SK-N-SH treated with all-trans-retinoic acid at 6 μM for 48 hours (cell line): Measurements from ENCODE around the gene SNX10.

Experiments used
- ATAC-seq: fragments of 200-7000 bp; cut with Tn5 transposase; 3 replicates; pipeline ENCODE4 v1.9.1; 2020; ENCODE audit warnings: mild to moderate bottlenecking, moderate library complexity
- ARNTL ChIP-seq: fragments of 450-650 bp; formaldehyde crosslinking; IDR thresholded peaks from 2 replicates; pipeline ENCODE4 v1.5.0; 2020; ENCODE audit warnings: low read depth, mild to moderate bottlenecking, moderate library complexity, borderline replicate concordance
- BACH2 ChIP-seq: fragments of 250-450 bp; sonication (Bioruptor Pico); IDR thresholded peaks from 2 replicates; pipeline ENCODE4 v1.9.0; 2021; ENCODE audit warnings: mild to moderate bottlenecking, borderline replicate concordance
- CSDC2 ChIP-seq: fragments of 250-450 bp; sonication (Bioruptor Pico); IDR thresholded peaks from 2 replicates; pipeline ENCODE4 v1.5.0; 2020; ENCODE audit warnings: mild to moderate bottlenecking, moderate library complexity
- ESRRG ChIP-seq: fragments of 250-450 bp; sonication (Bioruptor Pico); IDR thresholded peaks from 2 replicates; pipeline ENCODE4 v1.6.1; 2021; ENCODE audit warnings: mild to moderate bottlenecking
- GLIS3 ChIP-seq: fragments of 250-450 bp; sonication (Bioruptor Pico); IDR thresholded peaks from 2 replicates; pipeline ENCODE4 v1.5.0; 2020; ENCODE audit warnings: mild to moderate bottlenecking, moderate library complexity
- ISL1 ChIP-seq: fragments of 250-450 bp; sonication (Bioruptor Pico); IDR thresholded peaks from 2 replicates; pipeline ENCODE4 v2.1.2; 2022; ENCODE audit warnings: mild to moderate bottlenecking, moderate library complexity
- OSR1 ChIP-seq: fragments of 250-450 bp; sonication (Bioruptor Pico); IDR thresholded peaks from 2 replicates; pipeline ENCODE4 v1.8.0; 2022; ENCODE audit warnings: moderate library complexity, mild to moderate bottlenecking, inconsistent platforms
- PPARA ChIP-seq: fragments of 250-450 bp; sonication (Bioruptor Pico); IDR thresholded peaks from 2 replicates; pipeline ENCODE4 v1.5.0; 2020; ENCODE audit warnings: mild to moderate bottlenecking, borderline replicate concordance
- RARB ChIP-seq: fragments of 250-450 bp; sonication (Bioruptor Pico); IDR thresholded peaks from 2 replicates; pipeline ENCODE4 v1.8.0; 2021; ENCODE audit warnings: mild to moderate bottlenecking, moderate library complexity
- SNAI2 ChIP-seq: fragments of 250-450 bp; sonication (Bioruptor Pico); IDR thresholded peaks from 2 replicates; pipeline ENCODE4 v1.5.0; 2020; ENCODE audit warnings: mild to moderate bottlenecking, moderate library complexity
- TCF4 ChIP-seq: fragments of 250-450 bp; sonication (Bioruptor Pico); IDR thresholded peaks from 2 replicates; pipeline ENCODE4 v1.8.0; 2021; ENCODE audit warnings: mild to moderate bottlenecking, moderate library complexity, borderline replicate concordance
- TOX ChIP-seq: fragments of 250-450 bp; sonication (Bioruptor Pico); IDR thresholded peaks from 2 replicates; pipeline ENCODE4 v1.8.0; 2021; ENCODE audit warnings: mild to moderate bottlenecking, moderate library complexity, borderline replicate concordance
- ZC3H10 ChIP-seq: fragments of 250-450 bp; sonication (Bioruptor Pico); IDR thresholded peaks from 2 replicates; pipeline ENCODE4 v1.5.1; 2021; ENCODE audit warnings: mild to moderate bottlenecking, moderate library complexity
- ZFP3 ChIP-seq: fragments of 250-450 bp; sonication (Bioruptor Pico); IDR thresholded peaks from 2 replicates; pipeline ENCODE4 v1.5.0; 2020; ENCODE audit warnings: mild to moderate bottlenecking, moderate library complexity
- ZFP30 ChIP-seq: fragments of 450-650 bp; formaldehyde crosslinking; IDR thresholded peaks from 2 replicates; pipeline ENCODE4 v1.5.0; 2022; ENCODE audit warnings: mild to moderate bottlenecking, moderate library complexity
- ZNF565 ChIP-seq: fragments of 450-650 bp; formaldehyde crosslinking; conservative IDR thresholded peaks from 2 replicates; pipeline ENCODE4 v1.5.0; 2020; ENCODE audit warnings: low read depth, mild to moderate bottlenecking, moderate library complexity
- ZNF70 ChIP-seq: fragments of 450-650 bp; formaldehyde crosslinking; IDR thresholded peaks from 2 replicates; pipeline ENCODE4 v1.5.0; 2020; ENCODE audit warnings: mild to moderate bottlenecking, moderate library complexity
- ZNF8 ChIP-seq: fragments of 450-650 bp; formaldehyde crosslinking; IDR thresholded peaks from 2 replicates; pipeline ENCODE4 v1.5.0; 2020; ENCODE audit warnings: mild to moderate bottlenecking, moderate library complexity
- TF ChIP-seq, protein P1 (sequence below): fragments of 250-450 bp; sonication (Bioruptor Pico); IDR thresholded peaks from 2 replicates; pipeline ENCODE4 v1.5.0; 2020; ENCODE audit warnings: mild to moderate bottlenecking, moderate library complexity
- TF ChIP-seq, protein P2 (sequence below): fragments of 250-450 bp; sonication (Bioruptor Pico); IDR thresholded peaks from 2 replicates; pipeline ENCODE4 v1.8.0; 2021; ENCODE audit warnings: low read depth, mild to moderate bottlenecking, moderate library complexity, borderline replicate concordance
- TF ChIP-seq, protein P3 (sequence below): fragments of 250-450 bp; sonication (Bioruptor Pico); IDR thresholded peaks from 2 replicates; pipeline ENCODE4 v1.5.1; 2020; ENCODE audit warnings: low read depth, mild to moderate bottlenecking, moderate library complexity
- TF ChIP-seq, protein P4 (sequence below): fragments of 250-450 bp; sonication (Bioruptor Pico); IDR thresholded peaks from 2 replicates; pipeline ENCODE4 v1.8.0; 2020; ENCODE audit warnings: mild to moderate bottlenecking, moderate library complexity, borderline replicate concordance

Gene SNX10

DNA sequence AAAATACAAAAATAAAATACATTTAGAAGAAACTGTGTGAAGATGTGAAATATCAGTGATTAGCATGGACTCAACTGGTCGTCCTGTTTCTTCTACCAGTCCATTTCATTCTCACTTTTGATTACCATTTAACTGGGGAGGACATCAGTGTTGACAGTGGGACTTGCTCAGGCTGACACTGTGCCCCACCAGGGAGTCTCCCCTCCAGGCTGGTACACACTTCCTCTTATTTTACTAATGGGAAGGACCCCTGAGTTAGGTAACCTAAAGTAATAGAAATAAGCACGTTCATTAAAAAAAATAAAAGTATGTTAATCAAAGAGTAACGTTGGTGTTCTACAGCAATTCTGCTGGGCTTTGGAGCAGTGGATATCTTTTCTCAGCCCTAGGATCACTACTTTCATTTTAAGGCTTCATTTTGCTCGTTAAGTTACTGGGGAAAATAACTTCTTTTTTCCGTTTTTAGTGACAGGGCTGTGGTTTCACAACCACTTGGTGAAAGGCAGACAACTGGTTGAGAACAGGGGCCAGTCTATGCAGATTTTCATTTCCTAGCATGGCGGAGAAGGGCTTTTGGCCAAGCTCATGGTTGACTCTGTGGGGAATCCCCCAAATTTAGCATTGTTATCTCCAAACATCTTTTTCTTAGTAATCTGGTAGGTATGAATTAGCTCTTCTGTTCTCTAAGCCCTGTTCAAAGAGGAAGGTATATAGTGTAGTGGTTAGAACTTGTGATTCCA lies 2.1 kb downstream of the SNX10 start:
- TF ChIP-seq ISL1 (no peak), ZNF565 (CRISPR knock-in tag) (no peak), CSDC2 (CRISPR knock-in tag) (no peak), ZNF8 (CRISPR knock-in tag) (no peak), TCF4 (CRISPR knock-in tag) (no peak), ZC3H10 (CRISPR knock-in tag) (no peak), ZFP3 (CRISPR knock-in tag) (no peak), RARB (CRISPR knock-in tag) (no peak), ARNTL (CRISPR knock-in tag) (no peak), SNAI2 (CRISPR knock-in tag) (no peak), BACH2 (no peak), ESRRG (CRISPR knock-in tag) (no peak), OSR1 (CRISPR knock-in tag) (no peak), TOX (no peak), ZFP30 (CRISPR knock-in tag) (no peak), ZNF70 (CRISPR knock-in tag) (no peak)
- TF ChIP-seq, protein P1, sequence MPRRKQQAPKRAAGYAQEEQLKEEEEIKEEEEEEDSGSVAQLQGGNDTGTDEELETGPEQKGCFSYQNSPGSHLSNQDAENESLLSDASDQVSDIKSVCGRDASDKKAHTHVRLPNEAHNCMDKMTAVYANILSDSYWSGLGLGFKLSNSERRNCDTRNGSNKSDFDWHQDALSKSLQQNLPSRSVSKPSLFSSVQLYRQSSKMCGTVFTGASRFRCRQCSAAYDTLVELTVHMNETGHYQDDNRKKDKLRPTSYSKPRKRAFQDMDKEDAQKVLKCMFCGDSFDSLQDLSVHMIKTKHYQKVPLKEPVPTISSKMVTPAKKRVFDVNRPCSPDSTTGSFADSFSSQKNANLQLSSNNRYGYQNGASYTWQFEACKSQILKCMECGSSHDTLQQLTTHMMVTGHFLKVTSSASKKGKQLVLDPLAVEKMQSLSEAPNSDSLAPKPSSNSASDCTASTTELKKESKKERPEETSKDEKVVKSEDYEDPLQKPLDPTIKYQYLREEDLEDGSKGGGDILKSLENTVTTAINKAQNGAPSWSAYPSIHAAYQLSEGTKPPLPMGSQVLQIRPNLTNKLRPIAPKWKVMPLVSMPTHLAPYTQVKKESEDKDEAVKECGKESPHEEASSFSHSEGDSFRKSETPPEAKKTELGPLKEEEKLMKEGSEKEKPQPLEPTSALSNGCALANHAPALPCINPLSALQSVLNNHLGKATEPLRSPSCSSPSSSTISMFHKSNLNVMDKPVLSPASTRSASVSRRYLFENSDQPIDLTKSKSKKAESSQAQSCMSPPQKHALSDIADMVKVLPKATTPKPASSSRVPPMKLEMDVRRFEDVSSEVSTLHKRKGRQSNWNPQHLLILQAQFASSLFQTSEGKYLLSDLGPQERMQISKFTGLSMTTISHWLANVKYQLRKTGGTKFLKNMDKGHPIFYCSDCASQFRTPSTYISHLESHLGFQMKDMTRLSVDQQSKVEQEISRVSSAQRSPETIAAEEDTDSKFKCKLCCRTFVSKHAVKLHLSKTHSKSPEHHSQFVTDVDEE (CRISPR knock-in tag): no peak
- TF ChIP-seq, protein P2, sequence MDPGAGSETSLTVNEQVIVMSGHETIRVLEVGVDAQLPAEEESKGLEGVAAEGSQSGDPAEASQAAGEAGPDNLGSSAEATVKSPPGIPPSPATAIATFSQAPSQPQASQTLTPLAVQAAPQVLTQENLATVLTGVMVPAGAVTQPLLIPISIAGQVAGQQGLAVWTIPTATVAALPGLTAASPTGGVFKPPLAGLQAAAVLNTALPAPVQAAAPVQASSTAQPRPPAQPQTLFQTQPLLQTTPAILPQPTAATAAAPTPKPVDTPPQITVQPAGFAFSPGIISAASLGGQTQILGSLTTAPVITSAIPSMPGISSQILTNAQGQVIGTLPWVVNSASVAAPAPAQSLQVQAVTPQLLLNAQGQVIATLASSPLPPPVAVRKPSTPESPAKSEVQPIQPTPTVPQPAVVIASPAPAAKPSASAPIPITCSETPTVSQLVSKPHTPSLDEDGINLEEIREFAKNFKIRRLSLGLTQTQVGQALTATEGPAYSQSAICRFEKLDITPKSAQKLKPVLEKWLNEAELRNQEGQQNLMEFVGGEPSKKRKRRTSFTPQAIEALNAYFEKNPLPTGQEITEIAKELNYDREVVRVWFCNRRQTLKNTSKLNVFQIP (CRISPR knock-in tag): no peak
- TF ChIP-seq, protein P3, sequence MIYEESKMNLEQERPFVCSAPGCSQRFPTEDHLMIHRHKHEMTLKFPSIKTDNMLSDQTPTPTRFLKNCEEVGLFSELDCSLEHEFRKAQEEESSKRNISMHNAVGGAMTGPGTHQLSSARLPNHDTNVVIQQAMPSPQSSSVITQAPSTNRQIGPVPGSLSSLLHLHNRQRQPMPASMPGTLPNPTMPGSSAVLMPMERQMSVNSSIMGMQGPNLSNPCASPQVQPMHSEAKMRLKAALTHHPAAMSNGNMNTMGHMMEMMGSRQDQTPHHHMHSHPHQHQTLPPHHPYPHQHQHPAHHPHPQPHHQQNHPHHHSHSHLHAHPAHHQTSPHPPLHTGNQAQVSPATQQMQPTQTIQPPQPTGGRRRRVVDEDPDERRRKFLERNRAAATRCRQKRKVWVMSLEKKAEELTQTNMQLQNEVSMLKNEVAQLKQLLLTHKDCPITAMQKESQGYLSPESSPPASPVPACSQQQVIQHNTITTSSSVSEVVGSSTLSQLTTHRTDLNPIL (CRISPR knock-in tag): no peak
- TF ChIP-seq, protein P4, sequence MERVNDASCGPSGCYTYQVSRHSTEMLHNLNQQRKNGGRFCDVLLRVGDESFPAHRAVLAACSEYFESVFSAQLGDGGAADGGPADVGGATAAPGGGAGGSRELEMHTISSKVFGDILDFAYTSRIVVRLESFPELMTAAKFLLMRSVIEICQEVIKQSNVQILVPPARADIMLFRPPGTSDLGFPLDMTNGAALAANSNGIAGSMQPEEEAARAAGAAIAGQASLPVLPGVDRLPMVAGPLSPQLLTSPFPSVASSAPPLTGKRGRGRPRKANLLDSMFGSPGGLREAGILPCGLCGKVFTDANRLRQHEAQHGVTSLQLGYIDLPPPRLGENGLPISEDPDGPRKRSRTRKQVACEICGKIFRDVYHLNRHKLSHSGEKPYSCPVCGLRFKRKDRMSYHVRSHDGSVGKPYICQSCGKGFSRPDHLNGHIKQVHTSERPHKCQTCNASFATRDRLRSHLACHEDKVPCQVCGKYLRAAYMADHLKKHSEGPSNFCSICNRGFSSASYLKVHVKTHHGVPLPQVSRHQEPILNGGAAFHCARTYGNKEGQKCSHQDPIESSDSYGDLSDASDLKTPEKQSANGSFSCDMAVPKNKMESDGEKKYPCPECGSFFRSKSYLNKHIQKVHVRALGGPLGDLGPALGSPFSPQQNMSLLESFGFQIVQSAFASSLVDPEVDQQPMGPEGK (CRISPR knock-in tag): no peak
- no peak for ATAC-seq

DNA sequence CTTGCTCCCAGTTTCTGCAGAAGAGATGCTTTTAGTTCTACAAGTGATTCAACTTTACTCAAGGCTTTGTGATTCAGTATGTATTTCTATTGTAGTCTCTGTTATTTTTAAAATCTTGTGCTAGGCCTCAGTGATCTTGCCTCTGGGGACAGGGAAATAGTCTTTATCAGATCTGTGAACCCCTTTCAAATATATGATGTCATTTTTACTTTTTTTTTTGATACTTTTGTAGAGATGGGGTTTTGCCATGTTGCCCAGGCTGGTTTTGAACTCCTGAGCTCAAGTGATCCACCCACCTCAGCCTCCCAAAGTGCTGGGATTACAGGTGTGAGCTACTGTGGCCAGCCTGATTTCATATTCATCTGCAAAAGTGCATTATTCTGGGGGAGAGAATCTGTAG lies 3.4 kb downstream of the SNX10 start:
- TF ChIP-seq RARB (CRISPR knock-in tag) (no peak), PPARA (no peak), SNAI2 (CRISPR knock-in tag) (no peak), TOX (no peak), ARNTL (CRISPR knock-in tag) (no peak), ISL1 (no peak), ZC3H10 (CRISPR knock-in tag) (no peak), ESRRG (CRISPR knock-in tag) (no peak), ZNF565 (CRISPR knock-in tag) (no peak), GLIS3 (CRISPR knock-in tag) (no peak), OSR1 (CRISPR knock-in tag) (no peak)
- TF ChIP-seq, protein P1 (CRISPR knock-in tag): no peak
- TF ChIP-seq, protein P3 (CRISPR knock-in tag): no peak
- ATAC-seq: no peak
